HL-60 (cell line): ENCODE results near the gene ELAVL3.

Experiments
- CTCF ChIP-seq: IDR thresholded peaks from one replicate; pipeline ENCODE4 v1.5.1; 2011; ENCODE audit warnings: low read length, control low read depth, inconsistent platforms; ENCODE audit not compliant: insufficient read depth
- SPI1 ChIP-seq: IDR thresholded peaks from 2 replicates; pipeline ENCODE4 v1.6.1; 2012; ENCODE audit warnings: low read depth, mild to moderate bottlenecking, borderline replicate concordance

- TF ChIP-seq CTCF = no peak
- TF ChIP-seq SPI1 = no peak
These were observed 15.2 kb downstream of the ELAVL3 start for GRCh38 chr19:11465600-11465999.
